ENCODE data around the gene KIF16B.

Gene KIF16B

DNA sequence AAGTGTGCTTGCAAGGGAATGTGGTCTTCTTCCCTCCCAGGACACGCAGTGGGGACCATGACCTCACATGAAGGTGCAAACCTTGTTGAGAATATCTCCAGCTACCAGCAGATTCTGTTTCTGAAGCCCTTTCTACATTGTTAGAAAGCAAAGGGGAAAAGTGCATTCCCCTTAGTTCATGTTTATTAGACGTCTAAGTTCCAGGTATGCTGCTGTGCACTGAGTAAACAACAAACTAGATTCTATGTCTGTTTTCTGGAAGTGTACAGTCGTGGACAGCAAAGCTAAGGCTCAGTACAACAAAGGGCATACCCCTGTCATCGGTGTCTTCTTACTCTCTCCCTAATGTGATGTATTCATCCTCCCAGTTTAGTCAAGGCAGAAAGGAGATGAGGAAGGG lies 178.5 kb downstream of the KIF16B start:
- no peak for DNase-seq (ENCODE audit: low spot score)

DNA sequence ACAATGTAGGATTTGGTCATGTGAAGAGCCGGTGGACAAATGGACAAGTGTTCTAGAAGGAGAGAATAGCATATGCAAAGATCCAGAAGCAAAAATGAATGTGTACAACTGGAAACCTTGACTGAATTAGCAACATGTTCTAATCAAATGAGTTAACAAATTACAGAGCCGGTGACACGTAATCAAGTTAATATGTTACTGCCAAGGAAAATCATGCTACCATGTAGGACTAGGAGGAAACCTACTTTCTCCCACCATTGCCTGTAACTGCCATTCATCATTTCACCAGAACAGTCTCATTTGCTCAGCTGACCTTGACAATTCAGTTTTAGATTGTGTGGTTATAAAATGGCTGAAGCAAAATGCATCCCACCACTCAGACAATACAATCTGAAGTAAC lies 179.4 kb downstream of the KIF16B start:
- DNase-seq (ENCODE audit: low spot score) = no peak

DNA sequence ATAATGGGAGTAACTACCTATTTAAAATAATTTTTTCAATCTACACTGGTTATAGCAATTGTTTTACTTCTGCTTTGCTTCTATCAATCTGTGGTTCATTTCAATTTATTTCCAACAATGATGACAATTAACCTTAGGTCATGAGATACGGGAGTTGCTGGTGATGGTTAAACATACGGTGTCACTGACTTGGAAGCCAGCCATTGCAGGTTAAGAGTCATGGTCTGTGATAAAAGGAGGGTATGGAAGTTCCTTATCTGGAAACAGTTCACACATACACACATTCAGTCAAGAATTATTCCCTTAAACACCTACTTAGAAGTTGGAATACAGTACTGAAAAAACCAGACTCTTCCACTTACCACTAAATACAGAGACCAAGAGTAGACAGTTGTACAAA lies 180.0 kb downstream of the KIF16B start:
- DNase-seq (ENCODE audit: low spot score) = no peak

DNA sequence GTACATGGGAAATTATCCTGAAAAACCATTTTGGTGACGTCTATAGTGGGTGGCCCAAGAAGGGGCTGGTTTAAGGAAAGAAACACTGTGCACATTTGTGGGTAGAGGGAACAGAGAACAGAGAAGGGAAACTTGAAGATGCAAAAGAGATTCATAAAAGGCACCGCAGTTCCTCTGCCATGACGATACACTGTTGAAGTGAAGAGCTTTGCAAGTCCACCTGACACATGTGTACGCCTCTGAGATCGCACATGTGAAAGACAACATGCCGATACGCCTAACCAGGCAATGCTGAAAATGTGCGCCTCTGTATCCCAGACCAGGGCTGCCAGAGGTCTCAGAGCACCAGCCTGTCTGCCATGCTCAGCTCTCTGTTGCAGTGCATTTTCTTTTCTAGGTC lies 180.9 kb downstream of the KIF16B start:
- DNase-seq (ENCODE audit: low spot score) = peak; percentile 20

DNA sequence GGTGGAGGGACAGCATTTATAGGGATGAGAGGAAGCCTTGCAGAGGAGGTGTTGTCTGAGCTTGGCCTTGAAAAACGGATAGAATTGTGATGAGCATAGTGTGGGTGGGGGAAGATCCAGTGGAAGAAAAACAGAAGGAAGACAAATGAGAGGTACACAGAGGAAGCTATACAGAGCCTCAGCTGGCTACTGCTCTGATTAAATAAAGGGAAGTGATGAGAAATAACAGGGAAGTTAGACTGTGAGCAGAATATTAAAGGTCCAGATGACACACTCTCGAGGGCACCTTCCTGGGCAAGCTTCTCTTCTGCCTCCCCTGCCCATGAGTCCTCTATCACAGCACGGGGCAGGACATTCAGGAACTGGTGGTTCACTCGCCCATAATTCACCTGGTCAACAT lies 182.3 kb downstream of the KIF16B start:
- DNase-seq (ENCODE audit: low spot score) = peak; percentile 50

DNA sequence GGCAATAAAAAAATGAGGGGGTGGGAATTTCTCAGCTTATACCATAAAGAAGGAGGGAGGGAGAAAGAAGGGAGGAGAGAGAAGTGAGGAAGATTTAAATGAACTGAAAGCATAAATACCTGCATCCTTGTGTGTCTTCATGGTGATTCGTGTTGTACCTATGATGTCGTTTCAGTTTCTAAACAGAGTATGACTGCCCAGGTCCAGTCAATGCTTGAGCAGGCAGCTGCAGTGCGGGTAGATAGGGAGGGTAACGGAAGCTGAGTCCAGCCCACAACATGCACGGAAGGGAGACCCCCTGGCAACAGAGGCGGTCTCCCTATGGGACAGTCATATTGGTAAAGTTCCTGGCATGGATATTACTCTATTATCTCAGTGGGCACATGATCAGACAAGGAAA lies 184.5 kb downstream of the KIF16B start:
- no peak for DNase-seq (ENCODE audit: low spot score)

DNA sequence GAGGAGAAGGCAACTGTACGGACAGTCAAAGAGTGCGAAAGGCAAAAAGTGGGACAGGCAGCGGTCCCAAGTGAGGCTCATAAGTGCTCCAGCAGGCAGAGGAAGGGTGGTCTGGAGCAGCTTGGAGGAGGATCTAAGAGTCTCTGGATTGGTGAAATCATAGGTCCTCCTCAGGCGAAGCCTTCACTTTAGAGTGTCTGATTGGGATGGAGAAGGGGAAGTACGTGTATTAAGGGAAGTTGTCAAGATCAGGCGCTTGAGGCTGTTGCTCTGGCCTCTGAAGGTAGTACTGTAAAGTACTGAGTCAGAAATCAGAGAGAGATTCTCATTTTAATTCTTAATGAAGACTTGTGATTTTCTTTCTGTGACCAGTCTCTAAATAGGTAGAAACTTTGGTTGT lies 185.6 kb downstream of the KIF16B start:
- DNase-seq (ENCODE audit: low spot score) = peak; percentile 54

DNA sequence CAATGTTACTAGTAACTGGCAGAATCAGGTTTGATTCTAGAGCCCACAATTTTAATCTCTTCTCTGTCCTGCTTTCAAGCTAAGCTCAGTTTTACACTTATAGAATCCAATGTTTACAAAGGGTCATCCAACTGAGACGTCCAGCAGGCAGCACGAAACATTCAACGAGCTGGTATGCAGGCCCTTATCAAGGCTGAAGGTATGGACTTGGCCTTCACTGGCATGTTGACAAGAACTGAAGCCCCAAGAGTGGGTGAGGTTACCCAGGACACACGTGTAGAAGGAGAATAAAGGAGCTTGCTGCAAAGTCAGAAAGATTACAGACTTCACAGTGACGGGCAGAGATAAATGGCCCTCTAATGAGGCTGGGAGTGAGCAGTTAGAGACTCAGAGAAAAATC lies 187.4 kb downstream of the KIF16B start:
- DNase-seq (ENCODE audit: low spot score) = no peak

DNA sequence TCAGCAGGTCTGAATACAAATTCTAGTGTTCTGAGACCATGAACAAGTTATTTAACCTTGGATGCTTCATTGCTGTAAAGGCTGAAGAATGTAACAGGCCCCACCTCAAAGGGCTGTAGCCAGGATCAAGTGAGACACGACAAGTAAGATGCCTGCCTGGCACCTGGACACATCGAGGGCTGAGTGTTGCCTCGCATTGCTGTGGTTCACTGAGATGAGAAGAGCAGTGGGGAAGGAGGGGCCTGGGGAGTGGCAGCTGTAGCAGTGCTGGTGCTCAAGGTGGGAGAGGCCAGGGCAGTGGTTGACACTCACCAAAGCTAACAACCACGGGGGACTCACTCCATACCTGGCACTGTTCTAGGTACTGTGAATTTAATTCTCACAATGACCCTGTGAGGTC lies 187.8 kb downstream of the KIF16B start:
- DNase-seq (ENCODE audit: low spot score) = no peak

DNA sequence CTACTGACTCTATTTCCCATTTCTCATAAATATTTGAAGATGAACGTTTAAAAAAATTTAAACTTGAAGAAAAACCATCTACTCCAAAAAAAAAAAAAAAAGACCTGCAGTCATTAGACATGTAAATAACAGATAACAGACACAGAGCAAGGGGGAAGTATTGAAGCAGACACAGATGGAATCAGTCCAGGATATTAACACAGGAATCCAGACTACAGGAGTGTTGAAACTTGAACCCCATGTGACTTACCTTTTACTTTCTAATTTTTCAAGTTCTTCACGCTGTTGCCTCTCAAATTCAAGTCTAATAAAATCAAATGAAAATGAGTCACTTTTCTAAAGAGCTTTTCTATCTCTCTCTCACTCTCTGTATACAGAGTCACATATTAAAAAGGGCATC lies 191.8 kb downstream of the KIF16B start:
- DNase-seq (ENCODE audit: low spot score) = no peak

DNA sequence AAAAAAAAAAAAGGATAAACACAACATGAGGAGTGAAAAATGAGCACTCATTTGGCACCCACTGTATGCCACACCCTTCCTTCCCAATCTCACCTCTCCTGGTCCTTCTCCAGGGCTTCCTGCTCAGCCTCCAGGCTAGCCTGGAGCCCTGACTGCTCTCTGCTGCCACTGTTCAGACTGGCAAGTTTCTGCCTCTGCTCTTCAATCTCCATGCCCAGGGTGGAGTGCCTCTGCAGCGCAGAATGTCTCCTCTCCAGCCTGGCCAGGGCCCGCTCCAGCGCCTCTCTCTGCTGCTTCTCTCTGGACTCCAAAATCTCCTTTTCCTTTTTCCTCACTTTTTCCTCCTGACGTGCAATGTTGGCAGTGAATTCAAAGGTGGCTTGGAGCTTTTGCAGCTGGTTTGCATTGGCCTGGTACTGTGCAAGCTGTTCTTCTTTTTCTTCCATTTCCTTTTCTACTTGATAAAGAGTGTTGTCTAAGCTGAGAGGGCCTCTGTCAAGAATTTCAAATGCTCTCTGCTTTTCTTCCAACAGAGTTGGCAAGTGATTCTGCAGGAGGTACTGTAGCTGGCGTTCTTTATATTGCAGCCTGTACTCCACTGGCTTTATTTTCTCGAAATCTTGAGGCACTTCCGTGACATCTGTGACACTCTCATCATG lies 194.4 kb downstream of the KIF16B start:
- DNase-seq (ENCODE audit: low spot score) = no peak

DNA sequence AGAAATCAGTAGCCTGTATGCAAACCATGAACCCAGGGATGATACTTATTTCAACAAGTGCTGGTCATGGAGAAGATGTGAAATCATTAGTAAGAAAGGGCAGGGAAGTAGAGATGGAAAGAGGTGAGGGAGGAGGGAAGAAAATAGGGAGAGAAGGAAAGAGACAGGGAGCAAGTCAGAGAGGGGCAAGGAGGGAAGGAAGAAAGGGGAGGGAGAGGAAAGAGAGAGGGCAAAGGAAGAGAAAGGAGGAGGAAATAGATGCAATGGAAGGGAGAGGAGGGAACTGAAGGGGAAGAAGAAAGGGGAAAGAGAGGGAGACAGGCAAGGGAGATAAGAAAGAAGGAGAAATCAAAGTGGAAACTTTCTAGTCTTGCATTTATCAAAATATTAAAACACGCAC lies 195.1 kb downstream of the KIF16B start:
- DNase-seq (ENCODE audit: low spot score) = no peak

DNA sequence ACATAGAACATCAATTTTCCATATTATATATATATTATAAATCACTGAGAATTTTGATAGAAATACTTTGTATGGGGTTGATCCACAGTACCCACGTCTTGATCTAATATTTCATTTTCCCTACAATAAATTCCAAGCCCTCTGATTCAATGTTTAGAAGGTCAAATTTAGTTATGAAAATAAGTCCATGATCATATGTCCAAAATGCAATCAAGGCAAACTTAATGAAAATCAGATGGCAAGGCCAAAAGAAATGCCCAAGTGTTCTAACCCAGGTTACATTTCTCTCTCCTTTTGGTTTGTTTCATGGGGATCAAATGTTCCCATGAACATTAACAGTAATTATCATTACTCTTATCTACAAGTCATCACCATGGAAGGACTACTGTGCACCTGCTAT lies 203.8 kb downstream of the KIF16B start:
- no peak for DNase-seq (ENCODE audit: low spot score)

DNA sequence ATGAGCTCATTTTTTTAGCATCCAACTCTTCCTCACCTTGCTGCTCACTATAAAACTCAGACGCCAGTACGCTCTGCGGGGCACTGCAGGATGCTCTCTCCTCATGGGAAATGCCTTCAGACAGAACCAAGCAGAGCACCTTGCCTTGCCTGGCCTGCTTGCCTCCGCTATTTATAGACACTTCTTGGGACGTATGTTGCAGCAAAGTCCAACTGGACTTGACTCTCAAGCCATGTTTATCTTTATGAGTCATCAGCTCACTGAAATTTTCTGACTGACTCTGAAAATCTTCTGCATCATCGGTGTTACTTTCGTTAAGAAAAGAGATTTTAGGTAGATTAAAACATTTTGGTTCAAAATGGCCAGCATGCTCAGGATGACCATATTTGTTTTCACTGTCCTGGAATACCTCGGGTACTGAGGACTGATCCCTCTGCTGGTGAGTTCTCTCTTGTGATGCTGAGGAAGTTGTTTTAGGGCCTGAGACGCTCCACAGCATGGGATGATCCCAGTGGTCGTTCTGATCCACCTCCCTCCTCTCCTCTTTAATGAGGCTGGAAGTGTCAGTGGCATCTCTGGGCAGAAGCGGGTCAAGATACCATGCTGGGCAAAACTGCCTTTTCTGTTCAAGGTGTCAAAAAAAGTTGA lies 204.5 kb downstream of the KIF16B start:
- no peak for DNase-seq (ENCODE audit: low spot score)

DNA sequence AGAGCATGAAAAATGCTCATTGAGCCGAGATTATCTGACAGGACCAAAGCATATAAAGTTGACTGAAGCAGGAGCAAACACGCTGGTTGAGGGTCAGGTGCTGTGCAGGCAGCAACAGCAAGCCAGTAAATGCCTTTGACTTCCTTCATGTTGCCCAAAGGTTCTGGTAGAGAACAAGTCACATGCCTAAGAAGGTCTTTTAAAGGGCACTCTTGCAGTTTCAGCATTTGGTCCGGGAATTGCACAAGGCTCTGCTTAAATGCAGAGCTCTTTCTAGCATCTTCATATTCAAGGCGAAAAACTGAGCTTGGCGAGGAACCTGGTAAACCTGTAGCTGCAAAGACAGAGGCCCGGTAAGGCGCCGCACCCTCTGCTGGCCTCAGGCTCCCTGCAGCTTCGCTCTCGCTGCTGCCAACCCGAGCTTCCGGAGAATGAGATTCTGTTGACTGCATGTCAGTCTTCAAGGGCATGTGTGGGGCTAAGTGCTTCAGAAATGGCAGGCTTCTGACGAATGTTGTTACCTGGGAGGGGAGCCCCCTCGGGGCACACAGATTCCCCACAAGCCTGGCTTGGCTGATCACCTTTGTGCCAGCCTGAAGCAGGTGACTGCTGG lies 205.2 kb downstream of the KIF16B start:
- no peak for DNase-seq (ENCODE audit: low spot score)

DNA sequence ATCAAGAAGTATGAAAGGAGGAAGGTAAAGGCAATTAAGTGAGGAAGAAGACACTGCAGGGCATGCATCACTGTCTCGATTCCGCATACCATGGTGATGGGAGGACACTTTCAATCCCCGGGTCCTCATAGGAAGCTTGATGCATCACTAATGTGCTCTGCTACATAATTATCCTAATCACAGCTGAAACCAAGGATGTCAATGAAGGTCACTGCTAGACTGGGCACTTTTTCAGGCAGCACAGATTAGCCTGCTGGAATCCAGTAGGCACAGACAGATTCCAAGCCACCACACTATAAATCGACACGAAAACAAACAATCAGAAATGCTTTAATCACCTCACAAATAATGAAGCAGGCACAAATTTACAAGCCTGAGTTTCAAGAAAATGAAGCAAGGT lies 206.7 kb downstream of the KIF16B start:
- DNase-seq (ENCODE audit: low spot score) = no peak

DNA sequence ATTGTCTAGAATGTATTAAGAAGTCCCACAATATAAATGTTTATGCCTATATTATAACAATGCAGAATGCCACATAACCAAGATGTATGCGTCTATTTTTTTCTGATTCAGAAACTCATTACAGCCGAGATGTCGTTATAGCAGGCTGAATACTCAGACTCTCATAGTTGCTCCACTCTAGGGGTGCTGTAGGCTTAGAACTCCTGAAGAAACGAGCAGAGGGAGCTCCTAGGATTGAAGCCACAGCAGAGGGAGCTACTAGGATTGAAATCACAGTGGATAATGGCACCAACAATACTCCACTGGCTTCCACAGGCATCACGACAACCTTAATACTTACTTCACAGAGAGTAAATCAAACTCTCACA lies 208.9 kb downstream of the KIF16B start:
- DNase-seq (ENCODE audit: low spot score) = peak; percentile 30

DNA sequence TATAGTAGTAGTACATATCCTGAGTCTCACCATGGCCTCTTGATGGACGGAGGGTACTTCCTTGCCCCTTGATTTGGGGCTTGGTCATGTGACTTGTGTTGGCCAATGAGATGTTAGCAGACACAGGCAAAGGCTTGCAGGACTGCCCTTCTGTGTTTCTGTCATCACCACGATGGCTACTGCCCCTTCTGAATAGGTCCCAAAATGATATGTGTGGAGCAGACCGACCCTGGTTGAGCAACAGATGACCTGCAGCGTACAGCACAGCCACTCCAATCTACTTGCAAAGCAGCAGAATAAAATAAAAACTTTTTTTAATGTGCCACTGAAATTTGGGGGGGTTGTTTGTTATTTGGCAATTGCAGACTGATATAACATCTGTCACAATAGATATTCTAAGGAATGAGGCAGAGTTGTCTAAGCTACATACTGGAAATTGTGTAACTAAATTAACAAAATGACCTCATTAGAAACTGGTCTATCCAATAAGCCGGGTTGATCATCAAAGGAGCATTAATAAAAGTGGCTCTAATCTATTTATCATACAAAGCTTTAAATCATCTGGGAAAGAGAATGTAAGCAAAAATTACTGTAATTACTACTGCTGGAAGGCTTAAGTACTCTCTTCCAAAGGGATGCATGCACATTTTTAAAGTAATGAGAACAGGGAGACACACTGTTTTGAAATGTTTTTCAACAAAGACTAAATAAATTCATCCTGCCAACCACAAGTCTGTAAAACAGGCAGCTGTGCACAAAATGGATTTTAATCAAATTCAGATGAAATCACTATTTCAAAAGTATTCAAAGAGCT lies 209.5 kb downstream of the KIF16B start:
- DNase-seq (ENCODE audit: low spot score) = no peak

DNA sequence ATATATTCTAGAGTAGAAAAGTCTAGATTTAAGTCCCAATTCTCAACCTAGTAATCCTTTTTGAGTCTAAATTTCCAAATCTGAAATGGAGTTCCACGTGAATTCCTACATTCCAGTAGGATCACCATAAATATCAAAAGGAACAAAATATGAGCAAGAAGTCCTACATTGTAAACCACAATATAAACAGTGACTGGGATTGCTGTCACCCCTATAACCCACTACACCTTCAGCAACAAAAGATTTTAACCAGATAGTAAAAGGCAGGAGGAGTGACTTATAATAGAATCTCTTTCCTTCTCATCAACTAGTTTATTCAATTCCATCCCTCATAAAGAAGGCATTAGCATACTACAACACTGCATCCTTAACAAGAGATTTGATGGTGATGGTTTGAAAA lies 210.6 kb downstream of the KIF16B start:
- DNase-seq (ENCODE audit: low spot score) = no peak

DNA sequence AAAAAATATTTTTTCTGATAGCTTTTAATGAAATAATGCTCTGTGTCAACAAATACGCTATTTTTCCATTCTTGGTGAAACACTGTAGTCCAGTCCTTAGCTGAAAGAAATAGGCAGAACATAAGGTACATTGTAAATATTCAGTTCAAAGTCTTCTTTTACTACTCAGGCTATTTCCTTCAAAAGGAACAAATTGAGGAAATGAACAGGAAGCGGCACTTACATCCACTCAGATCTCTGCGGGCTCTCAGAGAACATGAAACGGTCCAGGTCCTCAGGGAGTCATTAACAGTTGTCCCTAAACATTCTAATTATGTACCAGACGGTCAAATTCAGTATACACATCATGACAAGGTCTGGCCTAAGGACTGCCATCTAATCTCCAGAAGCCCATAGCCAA lies 212.6 kb downstream of the KIF16B start:
- DNase-seq (ENCODE audit: low spot score) = no peak

DNA sequence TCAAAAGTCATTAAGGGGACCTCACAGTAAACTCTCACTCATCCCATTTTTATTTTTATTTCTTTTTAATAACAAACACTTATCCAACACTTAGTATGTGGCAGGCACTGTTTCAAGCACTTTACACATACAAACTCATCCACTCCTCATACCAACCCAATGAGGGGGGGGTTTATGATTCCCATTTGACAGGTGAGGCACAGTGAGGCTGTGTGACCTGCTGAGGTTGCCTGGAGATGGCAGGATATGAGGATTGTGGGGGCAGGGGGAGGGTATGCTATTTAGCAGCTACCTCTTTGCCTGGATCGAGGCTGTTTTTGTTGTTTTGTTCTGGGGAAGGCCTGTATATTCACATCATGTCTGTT lies 219.8 kb downstream of the KIF16B start:
- DNase-seq (ENCODE audit: low spot score) = no peak

DNA sequence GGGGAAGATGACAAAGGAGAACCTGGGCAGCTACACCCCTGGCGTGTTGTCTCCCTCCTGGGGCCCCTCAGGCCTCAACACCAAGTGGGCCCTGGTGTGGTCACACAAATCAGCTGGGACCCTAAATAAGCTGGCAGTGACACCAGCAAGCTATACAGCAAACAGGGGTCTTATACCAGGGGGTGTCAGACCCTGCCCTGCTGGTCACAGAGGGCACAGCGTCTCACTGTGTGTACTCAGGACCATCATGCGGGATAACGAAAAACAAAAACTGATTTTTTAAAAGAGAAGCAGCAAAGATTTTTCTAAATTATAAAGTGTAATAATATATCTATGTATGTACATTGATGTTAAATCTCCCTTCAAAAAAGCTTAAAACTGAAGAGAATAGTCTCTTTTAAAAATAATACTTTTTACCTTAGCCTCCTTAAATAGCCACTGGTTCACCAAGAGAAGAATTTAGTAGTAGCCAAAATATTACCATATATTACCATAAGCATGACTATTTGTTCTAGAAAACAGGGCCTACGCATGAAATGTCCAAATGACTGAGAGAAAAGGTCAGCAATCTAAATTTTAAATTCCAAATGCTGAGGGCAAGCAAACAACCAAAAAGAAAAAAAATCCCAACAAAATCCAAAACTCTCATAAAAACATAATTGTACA lies 220.4 kb downstream of the KIF16B start:
- DNase-seq (ENCODE audit: low spot score) = no peak

DNA sequence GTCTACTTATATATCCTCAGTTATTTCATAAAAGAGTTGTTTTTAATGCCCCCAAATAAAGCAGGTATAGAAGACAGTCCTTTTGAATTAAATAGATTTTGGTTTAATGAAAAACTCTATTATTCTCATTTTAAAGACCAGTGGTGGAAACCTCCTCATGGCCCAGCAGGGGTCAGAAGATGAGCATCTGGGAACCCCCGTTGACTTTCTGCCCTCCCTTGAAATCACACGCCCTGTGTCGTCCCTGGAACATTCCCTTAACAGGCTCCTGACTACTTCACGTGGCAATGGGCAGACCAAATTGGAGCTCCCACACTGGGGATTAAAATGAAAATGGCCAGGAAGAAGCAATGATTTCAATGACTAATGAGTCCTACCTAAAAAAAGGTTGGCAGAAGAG lies 220.9 kb downstream of the KIF16B start:
- DNase-seq (ENCODE audit: low spot score) = no peak
